ENCODE results near the gene ADCY3. TPM values are rescaled to one million over a fixed set of nuclear protein-coding genes. Genes with fewer than 3 reads are reported as not detected.

Gene ADCY3
- total and polyA plus RNA-seq, 2 of the 13 experiments (the other 11 are each of a cell fraction or from before 2014, with no cell fraction given) = 0.11 to 0.61 TPM

DNA sequence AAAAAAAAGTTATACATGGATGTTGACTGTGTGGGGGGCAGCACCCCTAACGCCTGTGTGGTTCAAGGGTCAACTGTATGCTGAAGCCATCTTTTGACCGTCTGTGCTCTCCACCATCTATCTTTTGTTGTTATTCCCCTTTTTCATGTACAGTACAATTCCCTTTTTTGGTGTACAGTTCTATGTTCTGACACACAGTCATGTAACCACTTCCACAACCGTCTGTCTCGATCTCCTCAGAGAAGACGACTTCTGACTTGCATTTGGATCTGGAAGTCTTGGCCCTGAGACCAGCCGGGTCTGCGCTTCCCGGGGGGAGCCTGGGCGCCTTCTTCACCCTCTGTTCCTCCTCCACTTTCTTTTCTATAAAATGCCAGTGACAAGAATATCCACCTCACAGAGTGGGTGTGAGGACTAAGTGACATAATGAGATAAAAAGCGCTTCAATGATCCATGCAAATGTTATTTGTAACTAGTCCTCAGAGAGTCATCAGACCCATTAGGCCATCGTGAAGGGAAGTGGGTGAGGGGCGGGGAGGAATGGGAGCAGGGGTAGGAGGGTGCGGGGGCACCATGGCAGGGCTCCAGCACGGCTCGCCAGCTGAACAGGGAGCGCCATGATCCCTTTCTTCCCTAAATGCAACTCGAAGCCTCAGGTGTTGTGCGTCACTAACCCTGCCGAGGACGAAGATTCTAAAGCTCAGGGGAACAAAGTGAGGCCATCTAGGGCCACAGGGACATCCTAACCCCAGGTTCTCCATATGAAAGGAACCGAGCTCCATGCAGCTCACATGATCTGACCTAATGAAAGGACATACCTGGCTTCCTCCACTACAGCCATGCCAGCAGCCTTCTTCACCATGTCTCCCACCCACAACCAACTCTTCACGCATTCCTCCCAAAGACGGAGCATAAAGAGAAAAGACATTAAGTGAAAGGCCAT, 16.6 kb downstream of the ADCY3 start:
- DNase-seq (ENCODE audit: low spot score) (no peak), FAIRE-seq (no peak), ATAC-seq (no peak)
- ChIA-PET CTCF (ENCODE audit: low intra/inter-chr PET ratio, low total read pairs) (no interaction called here), POLR2A (no interaction called here)
- Histone ChIP-seq H3K27ac (ENCODE audit: extremely low read length, insufficient read depth, low read length) (no peak overlapping the region), H3K9ac (ENCODE audit: insufficient read depth, low read depth, low read length) (no peak overlapping the region), H3K4me1 (ENCODE audit: insufficient read depth, low read length) (no peaks in the 10 kb centered on the region), H3K36me3 (replicated peaks in 1 of 2; ENCODE audit: control insufficient read depth in 1 of 2, insufficient read depth in 2 of 2, low read length in 2 of 2) (no peaks in the 10 kb centered on the region), H3K79me2 (ENCODE audit: insufficient read depth, low read length) (no peaks in the 10 kb centered on the region), H3K27me3 (ENCODE audit: control insufficient read depth in 1 of 2, insufficient read depth in 2 of 2, low read length in 2 of 2) (peaks cover 0 to 31% of the 10 kb centered on the region in 2 experiments; a peak in 4 of 5 replicates), H2AFZ (ENCODE audit: low read length) (no peak overlapping the region), H3K4me2 (ENCODE audit: low read depth, low read length) (no peak overlapping the region), H4K20me1 (ENCODE audit: insufficient read depth, low read length) (no peaks in the 10 kb centered on the region), H3K4me3 (replicated peaks in 1 of 3; ENCODE audit: insufficient read depth in 1 of 3, low read depth in 2 of 3, low read length in 3 of 3) (no peak overlapping the region), H3K9me3 (ENCODE audit: low read length) (no peaks in the 10 kb centered on the region)
- in situ Hi-C loops (cut with HindIII; ENCODE audit: extremely low pct_ligation_motif_present, low pct_unique_long_range_greater_than_20kb) = no loop called here
- intact Hi-C loops (cut with micrococcal nuclease; ENCODE audit: unreplicated experiment) = no loop called here
- BruUV-seq (replicated peaks) = no TSS peak
- WGBS (ENCODE audit: low lambda C conversion rate) = 58% methylated on average over 23 of the region's 23 CpGs
- TF ChIP-seq IKZF1 (IDR thresholded peaks at IDR 0.05) (no peak), ZNF136 (CRISPR knock-in tag; IDR thresholded peaks at IDR 0.05; ENCODE audit: low read depth) (no peak), NFE2L1 (CRISPR knock-in tag; IDR thresholded peaks at IDR 0.05; ENCODE audit: borderline replicate concordance) (no peak), NCOA5 (CRISPR knock-in tag; IDR thresholded peaks at IDR 0.05) (no peak), ZNF18 (CRISPR knock-in tag; IDR thresholded peaks at IDR 0.05; ENCODE audit: insufficient replicate concordance) (no peak), PCBP1 (IDR thresholded peaks at IDR 0.05; ENCODE audit: borderline replicate concordance, low read depth, low read length) (no peak), SOX6 (IDR thresholded peaks at IDR 0.05) (no peak), SOX6 (CRISPR knock-in tag; IDR thresholded peaks at IDR 0.05) (no peak), GRHL1 (CRISPR knock-in tag; conservative IDR thresholded peaks at IDR 0.05) (no peak), ZNF878 (CRISPR knock-in tag; IDR thresholded peaks at IDR 0.05) (no peak), THYN1 (CRISPR knock-in tag; IDR thresholded peaks at IDR 0.05; ENCODE audit: borderline replicate concordance, low read depth) (no peak)
- TF ChIP-seq, protein P1, sequence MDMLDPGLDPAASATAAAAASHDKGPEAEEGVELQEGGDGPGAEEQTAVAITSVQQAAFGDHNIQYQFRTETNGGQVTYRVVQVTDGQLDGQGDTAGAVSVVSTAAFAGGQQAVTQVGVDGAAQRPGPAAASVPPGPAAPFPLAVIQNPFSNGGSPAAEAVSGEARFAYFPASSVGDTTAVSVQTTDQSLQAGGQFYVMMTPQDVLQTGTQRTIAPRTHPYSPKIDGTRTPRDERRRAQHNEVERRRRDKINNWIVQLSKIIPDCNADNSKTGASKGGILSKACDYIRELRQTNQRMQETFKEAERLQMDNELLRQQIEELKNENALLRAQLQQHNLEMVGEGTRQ (IDR thresholded peaks at IDR 0.05; ENCODE audit: low read depth, low read length) = no peak
- TF ChIP-seq, protein P1 (CRISPR knock-in tag; IDR thresholded peaks at IDR 0.05; ENCODE audit: borderline replicate concordance) = no peak

All from HepG2 (cell line).